ENCODE results near the gene CORT.
"Not testable (repeated sequence)": the region's sequence is repeated elsewhere in the genome, so short reads cannot be mapped to it uniquely, and the experiment has no call there.

CORT gene

DNA sequence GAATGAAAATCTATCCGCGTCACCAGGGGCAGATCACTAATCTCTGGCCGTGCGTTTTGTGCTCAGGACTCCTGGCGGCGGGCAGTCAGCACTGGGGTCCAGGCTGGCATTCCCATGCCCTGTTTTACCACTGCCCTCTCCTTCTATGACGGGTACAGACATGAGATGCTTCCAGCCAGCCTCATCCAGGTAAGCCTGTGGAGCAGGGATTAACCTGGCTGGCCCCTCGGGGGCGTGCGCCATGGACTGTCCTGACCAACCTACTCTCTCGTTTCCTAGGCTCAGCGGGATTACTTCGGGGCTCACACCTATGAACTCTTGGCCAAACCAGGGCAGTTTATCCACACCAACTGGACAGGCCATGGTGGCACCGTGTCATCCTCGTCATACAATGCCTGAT, 30.5 kb upstream of the CORT start:
- TF ChIP-seq, protein P1, sequence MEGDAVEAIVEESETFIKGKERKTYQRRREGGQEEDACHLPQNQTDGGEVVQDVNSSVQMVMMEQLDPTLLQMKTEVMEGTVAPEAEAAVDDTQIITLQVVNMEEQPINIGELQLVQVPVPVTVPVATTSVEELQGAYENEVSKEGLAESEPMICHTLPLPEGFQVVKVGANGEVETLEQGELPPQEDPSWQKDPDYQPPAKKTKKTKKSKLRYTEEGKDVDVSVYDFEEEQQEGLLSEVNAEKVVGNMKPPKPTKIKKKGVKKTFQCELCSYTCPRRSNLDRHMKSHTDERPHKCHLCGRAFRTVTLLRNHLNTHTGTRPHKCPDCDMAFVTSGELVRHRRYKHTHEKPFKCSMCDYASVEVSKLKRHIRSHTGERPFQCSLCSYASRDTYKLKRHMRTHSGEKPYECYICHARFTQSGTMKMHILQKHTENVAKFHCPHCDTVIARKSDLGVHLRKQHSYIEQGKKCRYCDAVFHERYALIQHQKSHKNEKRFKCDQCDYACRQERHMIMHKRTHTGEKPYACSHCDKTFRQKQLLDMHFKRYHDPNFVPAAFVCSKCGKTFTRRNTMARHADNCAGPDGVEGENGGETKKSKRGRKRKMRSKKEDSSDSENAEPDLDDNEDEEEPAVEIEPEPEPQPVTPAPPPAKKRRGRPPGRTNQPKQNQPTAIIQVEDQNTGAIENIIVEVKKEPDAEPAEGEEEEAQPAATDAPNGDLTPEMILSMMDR (IDR thresholded peaks at IDR 0.05; ENCODE audit: control extremely low read depth, extremely low read depth, low read depth, missing control alignments): no peak
- DNase-seq (ENCODE audit: extremely low spot score): no peak
- ChIA-PET POLR2A (no interaction called here), CTCF (interaction anchor here (2.0 kb wide), 1 partner anchor 10 kb away, joined by 9 read pairs; the partner anchor contains the start of gene CENPS)

GRCh38 chr1:10421637-10422036, 28.2 kb upstream of the CORT start:
- TF ChIP-seq, protein P1 (IDR thresholded peaks at IDR 0.05; ENCODE audit: control extremely low read depth, extremely low read depth, low read depth, missing control alignments): no peak
- DNase-seq (ENCODE audit: extremely low spot score): no peak
- CTCF ChIA-PET: interaction anchor here (1.5 kb wide), 1 partner anchor 212 kb away, joined by 3 read pairs; no protein-coding TSS in a partner anchor
- POLR2A ChIA-PET: no interaction called here

GRCh38 chr1:10424034-10424433, 25.8 kb upstream of the CORT start:
- DNase-seq (ENCODE audit: extremely low spot score): no peak
- TF ChIP-seq, protein P1 (IDR thresholded peaks at IDR 0.05; ENCODE audit: control extremely low read depth, extremely low read depth, low read depth, missing control alignments): no peak
- ChIA-PET CTCF (interaction anchor here (1.3 to 4.3 kb wide), 2 partner anchors 25 to 70 kb away, joined by 3 to 15 read pairs; partner anchors contain the start of gene PGD), POLR2A (no interaction called here)

DNA sequence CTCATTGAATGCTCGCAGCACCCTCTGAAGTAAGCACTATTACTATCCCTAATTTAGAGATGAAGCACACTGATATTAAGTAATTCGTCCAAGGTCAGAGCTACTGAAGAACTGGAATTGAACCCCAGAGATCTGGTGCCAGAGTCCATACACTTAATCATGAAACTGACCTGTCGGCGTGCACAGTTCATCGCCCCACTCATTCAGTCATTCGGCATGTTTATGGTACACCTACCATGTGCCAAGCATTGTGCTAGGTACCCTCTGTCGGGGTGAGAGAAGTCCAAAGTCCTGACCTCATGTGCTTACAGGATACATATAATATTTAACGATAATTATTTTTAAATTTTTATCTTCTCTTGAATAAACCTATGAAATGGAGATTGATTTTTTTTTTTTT, 25.2 kb upstream of the CORT start:
- TF ChIP-seq, protein P1 (IDR thresholded peaks at IDR 0.05; ENCODE audit: control extremely low read depth, extremely low read depth, low read depth, missing control alignments): no peak
- ChIA-PET CTCF (interaction anchor here (1.3 to 4.3 kb wide), 2 partner anchors 26 to 69 kb away, joined by 3 to 15 read pairs; partner anchors contain the start of gene PGD), POLR2A (no interaction called here)

GRCh38 chr1:10425826-10426534, 23.9 kb upstream of the CORT start:
- POLR2A ChIA-PET; DNase-seq (ENCODE audit: extremely low spot score): not testable (repeated sequence)
- CTCF ChIA-PET: interaction anchor here (1.0 to 4.3 kb wide), 5 partner anchors 48 to 553 kb away, joined by 3 to 15 read pairs (median 4); partner anchors contain the start of gene KIF1B

More for the DNA sequence above, 25.2 kb upstream of the CORT start:
- no peak for DNase-seq (ENCODE audit: extremely low spot score)

DNA sequence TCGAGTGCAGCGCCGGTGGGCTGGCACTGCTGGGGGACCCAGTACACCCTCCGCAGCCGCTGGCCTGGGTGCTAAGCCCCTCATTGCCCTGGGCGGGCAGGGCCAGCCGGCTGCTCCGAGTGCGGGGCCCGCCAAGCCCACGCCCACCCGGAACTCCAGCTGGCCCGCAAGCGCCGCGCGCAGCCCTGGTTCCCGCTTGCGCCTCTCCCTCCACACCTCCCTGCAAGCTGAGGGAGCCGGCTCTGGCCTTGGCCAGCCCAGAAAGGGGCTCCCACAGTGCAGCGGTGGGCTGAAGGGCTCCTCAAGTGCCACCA, 23.3 kb upstream of the CORT start:
- POLR2A ChIA-PET; DNase-seq (ENCODE audit: extremely low spot score): not testable (repeated sequence)
- CTCF ChIA-PET: interaction anchor here (1.0 to 4.3 kb wide), 5 partner anchors 49 to 554 kb away, joined by 3 to 15 read pairs (median 4); partner anchors contain the start of gene KIF1B

- CTCF ChIA-PET: interaction anchor here (0.7 to 7.3 kb wide), 21 partner anchors 9 to 802 kb away, joined by 3 to 147 read pairs (median 7); partner anchors contain the start of genes EXOSC10 and PGD
- POLR2A ChIA-PET: no interaction called here
- no peak for DNase-seq (ENCODE audit: extremely low spot score)
- TF ChIP-seq, protein P1 (IDR thresholded peaks at IDR 0.05; ENCODE audit: control extremely low read depth, extremely low read depth, low read depth, missing control alignments): no peak
Observed at GRCh38 chr1:10428984-10429383, 20.8 kb upstream of the CORT start.
